Activated naive CD8-positive, alpha-beta T cell treated with anti-CD3 and anti-CD28 coated beads, Interleukin-2, amount 50 U/mL, for 24 hours (primary cell): ENCODE data around the gene GPR3.

Experiments
- ATAC-seq: fragments of 150-1000 bp; cut with Tn5 transposase; one replicate; pipeline ENCODE4 v1.10.0; 2021
- DNase-seq: peaks from one replicate; pipeline ENCODE4 v3.0.0; 2021
- H3K27ac Mint-ChIP-seq: one replicate; pipeline ENCODE4 v1.8.0; 2021; ENCODE audit warnings: mild to moderate bottlenecking, mixed read lengths
- H3K27me3 Mint-ChIP-seq: one replicate; pipeline ENCODE4 v1.8.0; 2021; ENCODE audit warnings: mixed read lengths
- H3K36me3 Mint-ChIP-seq: one replicate; pipeline ENCODE4 v1.8.0; 2021; ENCODE audit warnings: low read depth, mixed read lengths
- H3K4me1 Mint-ChIP-seq: one replicate; pipeline ENCODE4 v1.8.0; 2021; ENCODE audit warnings: mixed read lengths
- H3K4me3 Mint-ChIP-seq: one replicate; pipeline ENCODE4 v1.8.0; 2021; ENCODE audit warnings: mild to moderate bottlenecking, moderate library complexity, mixed read lengths
- H3K9me3 Mint-ChIP-seq: one replicate; pipeline ENCODE4 v1.8.0; 2021; ENCODE audit warnings: mixed read lengths

GPR3 gene, protein sequence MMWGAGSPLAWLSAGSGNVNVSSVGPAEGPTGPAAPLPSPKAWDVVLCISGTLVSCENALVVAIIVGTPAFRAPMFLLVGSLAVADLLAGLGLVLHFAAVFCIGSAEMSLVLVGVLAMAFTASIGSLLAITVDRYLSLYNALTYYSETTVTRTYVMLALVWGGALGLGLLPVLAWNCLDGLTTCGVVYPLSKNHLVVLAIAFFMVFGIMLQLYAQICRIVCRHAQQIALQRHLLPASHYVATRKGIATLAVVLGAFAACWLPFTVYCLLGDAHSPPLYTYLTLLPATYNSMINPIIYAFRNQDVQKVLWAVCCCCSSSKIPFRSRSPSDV

DNA sequence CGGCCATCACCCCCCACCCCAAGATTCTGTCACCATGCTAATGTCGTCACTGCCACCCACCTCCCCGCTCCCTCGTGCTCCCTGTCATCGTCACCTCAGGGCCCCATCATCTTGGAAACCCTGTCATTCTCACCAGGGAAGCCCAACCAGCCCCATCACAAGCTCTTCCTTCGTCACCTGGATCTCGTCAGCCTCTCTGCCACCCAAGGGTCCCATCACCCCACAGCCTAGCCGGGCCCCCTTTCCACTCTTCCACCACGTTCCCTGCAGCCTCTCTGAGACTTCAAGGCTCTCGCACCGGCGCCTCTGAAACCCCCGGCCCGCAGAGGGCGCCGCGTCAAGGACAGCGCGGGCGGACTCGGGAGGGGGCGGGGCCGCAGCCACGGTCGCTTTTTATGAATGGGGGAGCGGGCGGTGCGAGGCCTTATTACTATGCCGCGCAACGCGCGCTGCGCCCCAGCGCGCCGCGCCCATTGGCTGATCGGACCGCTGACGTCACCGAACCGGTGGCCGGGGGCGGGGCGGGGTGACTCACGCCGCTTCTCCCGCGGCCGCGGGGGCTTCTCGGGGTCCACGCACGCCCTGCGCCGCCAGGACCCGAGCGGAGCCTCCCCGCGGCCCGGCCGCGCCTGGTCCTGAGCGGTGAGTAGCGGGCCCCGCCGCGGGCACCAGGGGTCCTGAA lies at the start of gene GPR3:
GPR3 (plus strand) TSS at position 527 of the 682 bp plus-strand sequence. CDS start 1,177 bp downstream, outside the sequence.
- ATAC-seq: peak; percentile 92
- DNase-seq: peak; percentile 95
- Mint-ChIP-seq H3K9me3 (no peaks in the 10 kb centered on the region), H3K27me3 (no peaks in the 10 kb centered on the region), H3K4me1 (peaks cover 11% of the 10 kb centered on the region), H3K4me3 (peak within 1 kb of the TSS; percentile 81), H3K36me3 (no peaks in the 10 kb centered on the region), H3K27ac (peak within 1 kb of the TSS; percentile 88)

DNA sequence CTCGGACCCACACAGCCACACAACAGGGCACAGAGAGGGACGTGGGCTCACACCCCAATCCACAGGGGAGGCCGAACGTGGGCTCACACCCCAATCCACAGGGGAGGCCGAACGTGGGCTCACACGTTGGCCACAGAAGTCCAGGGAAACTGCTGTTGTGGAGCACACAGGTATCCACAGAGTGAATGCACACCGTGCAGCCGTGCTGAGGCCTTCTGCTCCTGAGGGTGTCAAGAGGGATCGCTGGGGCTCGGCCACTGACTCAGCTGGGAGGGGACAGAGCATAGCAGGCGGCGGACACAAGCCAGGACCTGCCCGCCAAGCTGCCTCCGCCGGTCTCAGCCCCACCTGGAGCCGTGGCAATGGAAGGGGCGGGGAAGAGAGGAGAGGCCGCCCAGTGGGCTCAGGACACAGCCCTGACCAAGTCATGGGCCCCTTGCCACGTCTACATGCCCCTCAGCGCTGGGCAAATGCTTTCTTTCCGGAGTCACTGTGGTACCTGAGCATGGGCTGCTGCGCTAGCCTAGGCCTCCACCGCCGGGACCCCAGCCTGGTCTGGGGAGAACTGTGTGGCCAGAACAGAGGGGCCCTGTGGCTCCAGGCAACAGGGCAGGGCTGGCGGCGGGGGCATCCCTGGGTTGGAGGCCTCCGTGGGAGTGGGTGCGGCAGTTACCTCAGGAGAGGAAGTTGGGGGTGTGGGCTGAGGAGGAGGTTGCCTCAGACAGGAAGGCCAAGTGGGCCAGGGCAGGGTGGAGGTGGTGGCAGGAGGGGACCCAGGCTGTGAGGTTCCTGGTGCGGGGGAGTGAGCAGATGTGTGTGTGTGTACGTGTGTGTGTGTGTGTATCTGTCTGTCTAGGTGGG lies 49.4 kb upstream of the GPR3 start:
- H3K27me3 Mint-ChIP-seq: no peaks in the 10 kb centered on the region
- DNase-seq: peak; percentile 65
- H3K36me3 Mint-ChIP-seq: peaks cover 6% of the 10 kb centered on the region
- H3K27ac Mint-ChIP-seq: peak overlapping the region; percentile 85
- peak overlapping the region; percentile 84 for H3K4me3 Mint-ChIP-seq
- peak; percentile 24 for ATAC-seq
- peaks cover 56% of the 10 kb centered on the region for H3K4me1 Mint-ChIP-seq
- H3K9me3 Mint-ChIP-seq: no peaks in the 10 kb centered on the region

DNA sequence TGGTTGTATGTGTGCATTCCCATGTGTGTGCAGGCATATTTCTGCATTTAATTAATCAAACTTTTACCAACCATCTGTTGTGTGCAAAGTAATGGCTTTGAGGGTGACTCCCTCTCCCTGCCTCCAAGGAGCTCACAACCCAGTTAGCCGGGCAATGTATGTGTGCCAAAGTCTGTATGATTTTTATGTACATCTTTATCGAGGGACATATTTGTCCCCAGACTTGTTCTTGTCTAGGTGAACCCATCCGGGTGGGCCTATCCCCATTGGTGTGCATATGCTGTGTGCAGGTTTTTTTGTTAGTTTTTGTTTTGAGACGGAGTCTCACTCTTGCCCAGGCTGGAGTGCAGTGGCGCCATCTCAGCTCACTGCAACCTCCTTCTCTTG lies 48.8 kb upstream of the GPR3 start:
- ATAC-seq (no peak), DNase-seq (no peak)
- peaks cover 6% of the 10 kb centered on the region for H3K36me3 Mint-ChIP-seq
- H3K27ac Mint-ChIP-seq: peak overlapping the region; percentile 85
- H3K27me3 Mint-ChIP-seq: no peaks in the 10 kb centered on the region
- H3K4me3 Mint-ChIP-seq: peak overlapping the region; percentile 84
- no peaks in the 10 kb centered on the region for H3K9me3 Mint-ChIP-seq
- peaks cover 56% of the 10 kb centered on the region for H3K4me1 Mint-ChIP-seq

DNA sequence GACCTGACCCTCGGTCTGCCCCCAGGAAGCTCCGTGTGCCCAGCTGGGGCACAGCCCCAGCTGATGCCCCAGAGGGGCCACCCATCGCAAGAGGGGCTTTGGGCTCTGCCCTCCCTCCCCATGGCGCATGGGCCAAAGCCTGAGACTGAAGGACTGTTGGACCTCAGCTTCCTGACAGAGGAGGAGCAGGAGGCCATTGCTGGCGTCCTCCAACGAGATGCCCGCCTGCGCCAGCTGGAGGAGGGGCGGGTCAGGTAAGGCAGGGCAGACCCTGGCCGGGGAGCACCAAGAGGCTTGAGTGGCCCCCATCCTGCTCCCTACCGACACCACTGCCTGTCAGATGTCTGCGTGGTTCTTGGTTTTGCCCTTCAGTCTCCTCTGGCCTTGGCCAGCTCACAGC lies 47.1 kb upstream of the GPR3 start:
- DNase-seq (no peak), ATAC-seq (no peak)
- no peak overlapping the region for H3K4me3 Mint-ChIP-seq
- peaks cover 5% of the 10 kb centered on the region for H3K36me3 Mint-ChIP-seq
- H3K4me1 Mint-ChIP-seq: peaks cover 44% of the 10 kb centered on the region
- H3K27me3 Mint-ChIP-seq: no peaks in the 10 kb centered on the region
- H3K9me3 Mint-ChIP-seq: no peaks in the 10 kb centered on the region
- H3K27ac Mint-ChIP-seq: no peak overlapping the region

DNA sequence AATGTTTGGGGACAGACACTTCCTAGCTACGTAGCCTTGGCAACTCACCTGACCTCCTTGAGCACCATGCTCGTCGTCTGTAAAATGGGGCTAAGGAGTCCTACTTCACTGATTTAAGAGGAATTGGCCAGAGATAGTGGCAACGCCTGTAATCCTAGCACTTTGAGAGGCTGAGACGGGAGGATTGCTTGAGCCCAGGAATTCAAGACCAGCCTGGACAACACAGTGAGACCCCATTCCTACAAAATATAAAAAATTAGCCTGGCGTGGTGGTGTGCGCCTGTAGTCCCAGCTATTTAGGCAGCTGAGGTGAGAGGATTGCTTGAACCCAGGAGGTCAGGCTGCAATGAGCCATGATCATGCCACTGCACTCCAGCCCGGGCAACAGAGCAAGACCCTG lies 46.1 kb upstream of the GPR3 start:
- Mint-ChIP-seq H3K4me3 (no peak overlapping the region), H3K4me1 (peaks cover 33% of the 10 kb centered on the region), H3K27ac (no peak overlapping the region), H3K36me3 (peaks cover 5% of the 10 kb centered on the region), H3K9me3 (no peaks in the 10 kb centered on the region), H3K27me3 (no peaks in the 10 kb centered on the region)
- ATAC-seq (no peak), DNase-seq (no peak)

DNA sequence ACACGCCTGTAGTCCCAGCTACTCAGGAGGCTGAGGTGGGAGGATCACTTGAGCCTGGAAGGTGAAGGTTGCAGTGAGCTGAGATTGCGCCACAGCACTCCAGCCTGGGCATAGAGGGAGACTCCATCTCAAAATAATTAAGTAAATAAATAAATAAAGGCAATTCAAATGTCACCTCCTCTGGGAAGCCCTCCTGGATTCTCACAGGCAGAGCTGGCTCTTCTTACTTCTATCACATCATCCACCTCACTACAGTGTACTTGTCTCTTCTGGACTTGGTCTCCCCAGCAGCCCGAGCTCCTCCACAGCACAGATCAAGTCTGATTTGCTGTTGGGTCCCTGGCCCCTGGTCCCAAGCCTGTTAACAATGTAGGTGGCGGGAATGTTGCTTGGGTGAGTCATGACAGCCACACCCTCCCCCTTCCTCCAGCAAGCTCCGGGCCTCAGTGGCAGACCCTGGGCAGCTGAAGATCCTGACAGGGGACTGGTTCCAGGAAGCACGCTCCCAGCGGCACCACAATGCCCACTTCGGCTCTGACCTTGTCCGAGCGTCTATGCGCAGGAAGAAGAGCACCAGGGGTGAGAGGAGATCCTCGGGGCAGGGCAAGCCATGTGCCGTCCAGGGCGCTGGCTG lies 45.3 kb upstream of the GPR3 start:
- no peak overlapping the region for H3K27ac Mint-ChIP-seq
- no peak for DNase-seq

DNA sequence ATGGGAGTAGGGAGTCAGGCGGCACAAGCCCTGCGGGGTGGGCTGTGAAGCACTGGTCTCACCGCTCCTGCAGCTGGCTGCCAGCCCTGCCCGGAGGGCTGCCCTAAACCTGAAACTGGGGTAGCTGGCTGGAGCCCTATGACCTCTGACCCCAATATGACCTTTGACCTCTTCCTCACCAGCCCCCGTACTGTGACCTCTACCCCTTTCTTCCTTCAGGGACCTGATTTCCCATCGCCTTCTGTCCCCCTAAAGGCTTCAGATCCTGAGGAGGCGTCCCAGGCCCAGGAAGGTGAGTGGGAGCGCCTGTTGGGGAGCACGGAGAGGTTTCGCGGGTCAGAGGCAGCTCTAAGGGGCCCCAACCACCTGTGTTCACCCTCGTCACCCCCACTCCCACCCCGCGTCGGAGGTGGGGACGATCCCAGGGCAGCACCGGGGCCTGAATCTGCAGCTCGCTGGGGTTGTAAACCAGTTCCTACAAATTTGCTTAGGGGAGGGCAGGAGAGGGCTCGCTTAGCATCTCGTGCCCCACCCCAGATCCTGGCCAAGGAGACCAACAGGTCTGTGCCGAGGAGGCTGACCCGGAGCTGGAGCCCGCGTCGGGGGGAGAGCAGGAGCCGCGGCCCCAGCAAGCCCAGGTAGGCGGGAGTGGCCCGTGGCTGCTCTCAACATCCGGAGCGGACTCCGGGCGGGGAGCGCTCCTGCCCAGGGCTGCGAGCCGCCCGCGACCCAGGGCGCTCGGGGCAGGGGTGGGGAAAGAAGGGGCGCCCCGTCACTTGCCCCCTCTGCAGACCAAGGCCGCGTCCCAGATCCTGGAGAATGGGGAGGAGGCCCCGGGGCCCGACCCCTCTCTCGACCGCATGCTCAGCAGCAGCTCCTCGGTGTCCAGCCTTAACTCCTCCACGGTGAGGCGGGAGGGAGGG lies 43.3 kb upstream of the GPR3 start:
- Mint-ChIP-seq H3K27me3 (no peaks in the 10 kb centered on the region), H3K36me3 (peaks cover 5% of the 10 kb centered on the region), H3K9me3 (no peaks in the 10 kb centered on the region), H3K4me3 (no peak overlapping the region), H3K27ac (no peak overlapping the region), H3K4me1 (peaks cover 8% of the 10 kb centered on the region)
- no peak for DNase-seq
- ATAC-seq: peak; percentile 48

More for the DNA sequence above, 45.3 kb upstream of the GPR3 start:
- H3K27me3 Mint-ChIP-seq: no peaks in the 10 kb centered on the region
- no peaks in the 10 kb centered on the region for H3K9me3 Mint-ChIP-seq
- ATAC-seq: no peak
- H3K4me1 Mint-ChIP-seq: peaks cover 27% of the 10 kb centered on the region
- peaks cover 5% of the 10 kb centered on the region for H3K36me3 Mint-ChIP-seq
- H3K4me3 Mint-ChIP-seq: no peak overlapping the region

DNA sequence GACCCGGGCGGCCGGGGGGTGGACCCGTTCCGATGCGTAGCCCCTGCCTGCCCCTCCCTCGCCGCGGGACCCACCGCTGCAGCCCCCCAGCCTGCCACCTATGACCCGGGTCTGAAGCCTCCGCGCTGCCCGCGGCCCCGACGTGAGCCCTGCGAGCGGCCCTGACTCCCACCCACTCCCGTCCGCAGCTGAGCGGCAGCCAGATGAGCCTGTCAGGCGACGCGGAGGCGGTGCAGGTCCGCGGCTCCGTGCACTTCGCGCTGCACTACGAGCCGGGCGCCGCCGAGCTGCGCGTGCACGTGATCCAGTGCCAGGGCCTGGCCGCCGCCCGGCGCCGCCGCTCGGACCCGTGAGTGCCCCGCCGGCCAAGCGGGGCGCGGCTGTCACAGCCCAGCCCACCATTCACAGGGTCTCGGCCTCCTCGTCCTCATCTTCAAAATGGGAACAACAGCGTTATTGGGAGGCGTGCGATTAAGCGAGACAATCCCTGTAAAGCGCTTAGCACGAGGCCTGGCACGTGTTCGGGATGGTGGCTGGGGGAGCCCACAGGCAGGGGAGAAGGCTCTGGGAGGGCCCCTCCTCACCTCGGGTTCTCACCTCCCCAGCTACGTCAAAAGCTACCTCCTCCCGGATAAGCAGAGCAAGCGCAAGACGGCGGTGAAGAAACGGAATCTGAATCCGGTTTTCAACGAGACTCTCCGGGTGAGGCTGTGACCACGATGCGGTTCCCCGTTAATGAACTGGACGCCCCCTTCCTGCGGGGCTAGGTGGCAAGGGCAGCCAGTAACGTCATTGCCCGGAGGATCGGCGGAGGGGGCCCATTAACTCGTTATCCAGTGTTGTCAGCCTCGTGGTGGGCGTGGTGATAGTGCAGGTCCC lies 42.4 kb upstream of the GPR3 start:
- DNase-seq (no peak), ATAC-seq (no peak)
- Mint-ChIP-seq H3K4me1 (peaks cover 4% of the 10 kb centered on the region), H3K4me3 (no peak overlapping the region), H3K36me3 (peaks cover 5% of the 10 kb centered on the region), H3K27me3 (no peaks in the 10 kb centered on the region), H3K27ac (no peak overlapping the region), H3K9me3 (no peaks in the 10 kb centered on the region)

DNA sequence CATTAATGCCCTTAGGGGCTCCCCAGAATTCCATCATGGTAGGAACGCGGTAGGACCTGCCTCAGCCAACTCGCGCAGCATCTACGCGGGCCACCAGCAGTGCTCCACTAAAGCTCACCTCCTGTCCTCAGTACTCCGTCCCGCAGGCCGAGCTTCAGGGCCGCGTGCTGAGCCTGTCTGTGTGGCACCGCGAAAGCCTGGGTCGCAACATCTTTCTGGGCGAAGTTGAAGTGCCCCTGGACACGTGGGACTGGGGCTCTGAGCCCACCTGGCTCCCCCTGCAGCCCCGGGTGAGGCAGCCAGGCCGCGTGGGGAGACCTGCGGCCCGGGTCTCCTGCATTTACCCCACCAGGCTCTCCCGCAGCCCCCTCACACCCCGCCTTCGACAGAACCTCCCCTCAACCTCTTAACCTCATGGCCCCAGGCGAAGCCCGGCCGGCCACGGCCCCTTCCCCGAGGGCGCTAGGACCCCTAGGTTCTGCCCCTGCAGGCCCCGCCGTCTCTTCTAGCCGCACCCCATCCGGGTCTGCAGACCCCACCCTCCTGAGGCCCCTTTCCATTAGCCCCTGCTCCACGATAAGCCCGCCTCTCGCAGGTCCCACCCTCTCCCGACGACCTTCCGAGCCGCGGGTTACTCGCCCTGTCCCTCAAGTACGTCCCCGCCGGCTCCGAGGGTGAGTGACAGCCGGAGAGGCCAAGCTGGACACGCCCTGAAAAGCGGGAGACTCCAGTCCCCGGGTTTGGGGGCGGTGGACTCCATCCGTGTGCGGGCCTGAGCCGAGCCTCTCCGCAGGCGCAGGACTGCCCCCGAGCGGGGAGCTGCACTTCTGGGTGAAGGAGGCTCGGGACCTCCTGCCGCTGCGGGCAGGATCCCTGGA lies 41.5 kb upstream of the GPR3 start:
- Mint-ChIP-seq H3K9me3 (no peaks in the 10 kb centered on the region), H3K4me3 (no peak overlapping the region), H3K27me3 (no peaks in the 10 kb centered on the region), H3K4me1 (peaks cover 11% of the 10 kb centered on the region), H3K27ac (no peak overlapping the region), H3K36me3 (peaks cover 5% of the 10 kb centered on the region)
- no peak for DNase-seq
- ATAC-seq: no peak

DNA sequence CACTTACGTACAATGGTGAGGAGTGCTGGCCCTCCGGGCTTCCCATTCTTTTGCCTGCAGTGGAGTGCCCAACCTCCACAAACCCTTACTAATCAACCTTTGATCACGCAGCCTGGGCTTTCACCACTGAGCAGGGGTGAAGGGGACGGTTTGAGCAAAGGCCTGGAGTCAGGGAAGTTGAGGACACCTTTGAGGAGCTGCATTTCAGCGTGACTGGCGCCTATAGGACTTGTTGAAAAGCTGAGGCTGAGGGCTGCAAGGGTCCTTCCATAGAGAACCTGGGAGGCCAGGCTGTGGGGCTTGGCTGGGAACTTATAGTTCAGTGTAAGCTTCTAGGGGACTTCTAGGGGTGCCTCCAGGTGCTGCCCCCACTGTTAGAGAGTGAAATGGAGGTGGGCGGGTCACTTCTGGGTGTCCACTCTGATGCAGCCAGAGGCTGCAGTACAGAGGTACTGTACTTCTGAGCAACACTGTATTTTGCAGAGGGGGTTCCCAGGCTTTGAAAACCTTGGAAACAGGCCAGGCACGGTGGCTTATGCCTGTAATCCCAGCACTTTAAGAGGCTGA lies 40.8 kb upstream of the GPR3 start:
- ATAC-seq (no peak), DNase-seq (no peak)
- H3K27ac Mint-ChIP-seq: no peak overlapping the region
- H3K4me3 Mint-ChIP-seq: no peak overlapping the region
- no peaks in the 10 kb centered on the region for H3K9me3 Mint-ChIP-seq
- no peaks in the 10 kb centered on the region for H3K27me3 Mint-ChIP-seq
- peaks cover 19% of the 10 kb centered on the region for H3K4me1 Mint-ChIP-seq
- peaks cover 2% of the 10 kb centered on the region for H3K36me3 Mint-ChIP-seq

DNA sequence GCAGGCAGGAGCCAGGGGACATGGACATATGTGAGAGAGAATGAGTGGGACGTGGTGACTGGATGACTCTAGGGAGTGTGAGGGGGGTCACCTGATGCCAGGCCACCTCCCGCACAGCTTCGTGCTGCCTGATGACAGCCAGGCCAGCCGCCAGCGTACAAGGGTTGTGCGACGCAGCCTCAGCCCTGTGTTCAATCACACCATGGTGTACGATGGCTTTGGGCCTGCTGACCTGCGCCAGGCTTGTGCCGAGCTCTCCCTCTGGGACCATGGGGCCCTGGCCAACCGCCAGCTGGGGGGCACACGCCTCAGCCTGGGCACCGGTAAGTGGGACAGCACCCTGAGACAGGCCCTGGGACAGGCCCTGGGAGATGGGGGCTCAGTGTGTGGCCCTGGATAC lies 39.3 kb upstream of the GPR3 start:
- no peaks in the 10 kb centered on the region for H3K27me3 Mint-ChIP-seq
- H3K27ac Mint-ChIP-seq: no peak overlapping the region
- ATAC-seq (no peak), DNase-seq (no peak)
- H3K9me3 Mint-ChIP-seq: no peaks in the 10 kb centered on the region
- H3K4me3 Mint-ChIP-seq: no peak overlapping the region
- no peaks in the 10 kb centered on the region for H3K36me3 Mint-ChIP-seq
- H3K4me1 Mint-ChIP-seq: peaks cover 29% of the 10 kb centered on the region

DNA sequence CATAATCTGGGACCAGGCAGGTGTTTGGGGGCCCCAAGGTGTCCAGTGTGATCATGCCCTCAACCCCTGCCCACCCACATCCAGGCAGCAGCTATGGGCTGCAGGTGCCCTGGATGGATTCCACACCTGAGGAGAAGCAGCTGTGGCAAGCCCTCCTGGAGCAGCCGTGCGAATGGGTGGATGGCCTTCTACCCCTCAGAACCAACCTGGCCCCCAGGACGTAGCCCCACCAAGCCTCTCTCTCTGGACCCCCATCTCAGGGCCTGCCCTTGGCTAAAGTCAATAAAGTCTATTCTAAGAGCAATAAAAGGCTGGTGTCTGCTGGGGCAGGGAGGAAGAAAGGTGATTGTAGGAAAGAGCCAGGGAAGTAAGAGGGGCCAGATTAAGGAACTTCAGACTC lies 38.8 kb upstream of the GPR3 start:
- Mint-ChIP-seq H3K27ac (no peak overlapping the region), H3K9me3 (no peaks in the 10 kb centered on the region), H3K27me3 (no peaks in the 10 kb centered on the region), H3K4me1 (peaks cover 30% of the 10 kb centered on the region), H3K36me3 (no peaks in the 10 kb centered on the region), H3K4me3 (no peak overlapping the region)
- ATAC-seq (no peak), DNase-seq (no peak)
